CD4-positive, alpha-beta T cell treated with Interleukin-4 for 4 hours (primary cell): ENCODE results near the gene SUPT4H1.
A peak's percentile ranks its signal among the peaks of the same experiment; 100 is the strongest.
"Not testable (repeated sequence)": the region's sequence is repeated elsewhere in the genome, so short reads cannot be mapped to it uniquely, and the experiment has no call there.

Source experiments
- DNase-seq: peaks from one replicate; pipeline ENCODE4 v3.0.0-alpha.2; 2020

The SUPT4H1 gene

GRCh38 chr17:58362368-58363014 is 10.5 kb upstream of the SUPT4H1 start:
- no peak for DNase-seq

GRCh38 chr17:58360296-58361063 is 8.5 kb upstream of the SUPT4H1 start:
- no peak for DNase-seq

GRCh38 chr17:58358408-58359172 is 6.6 kb upstream of the SUPT4H1 start:
- DNase-seq = no peak

GRCh38 chr17:58357312-58358297 is 5.6 kb upstream of the SUPT4H1 start:
- DNase-seq = no peak

- no peak for DNase-seq
These were observed 4.2 kb upstream of the SUPT4H1 start for GRCh38 chr17:58356231-58356630.

- DNase-seq = no peak
These were observed 2.7 kb upstream of the SUPT4H1 start for GRCh38 chr17:58354541-58355216.

- DNase-seq = no peak
These were observed 1.4 kb upstream of the SUPT4H1 start for GRCh38 chr17:58353389-58353825.

GRCh38 chr17:58352596-58353388 is 791 bp upstream of the SUPT4H1 start:
- DNase-seq = no peak

- DNase-seq = no peak
These were observed 819 bp downstream of the SUPT4H1 start for GRCh38 chr17:58351182-58351581.

GRCh38 chr17:58348038-58348437 is 4.0 kb downstream of the SUPT4H1 start:
- DNase-seq = no peak

- DNase-seq = no peak
These were observed 6.5 kb downstream of the SUPT4H1 start for GRCh38 chr17:58345500-58345899.

- peak; percentile 90 for DNase-seq
These were observed 7.2 kb downstream of the SUPT4H1 start for GRCh38 chr17:58344791-58345157.

- DNase-seq = peak; percentile 97
These were observed 7.8 kb downstream of the SUPT4H1 start for GRCh38 chr17:58344047-58344790.

GRCh38 chr17:58343131-58343530 is 8.9 kb downstream of the SUPT4H1 start:
- DNase-seq = no peak

- DNase-seq = no peak
These were observed 10.0 kb downstream of the SUPT4H1 start for GRCh38 chr17:58341861-58342475.

GRCh38 chr17:58341136-58341860 is 10.7 kb downstream of the SUPT4H1 start:
- not testable (repeated sequence) for DNase-seq

- no peak for DNase-seq
These were observed 11.6 kb downstream of the SUPT4H1 start for GRCh38 chr17:58340405-58340876.

- DNase-seq = peak; percentile 51
These were observed 12.1 kb downstream of the SUPT4H1 start for GRCh38 chr17:58339755-58340404.
